HL-60 (cell line): ENCODE data around the gene QRSL1.

Source experiments
- DNase-seq, 2 experiments: peaks; one replicate each; pipeline ENCODE4 v3.0.0-alpha.2; 2010 to 2020; ENCODE audit warnings: low read depth in 1 of 2, low spot score in 1 of 2
- H3K27ac ChIP-seq: fragments of 250-450 bp; sonication (Bioruptor Pico); replicated peaks from 2 replicates; pipeline ENCODE4 v1.5.1; 2020; ENCODE audit warnings: mild to moderate bottlenecking, moderate library complexity
- H3K27me3 ChIP-seq: fragments of 250-450 bp; sonication (Bioruptor Pico); 2 replicates; pipeline ENCODE4 v1.5.1; 2021; ENCODE audit warnings: mild to moderate bottlenecking, moderate library complexity; ENCODE audit not compliant: insufficient read depth, poor library complexity, severe bottlenecking
- H3K4me3 ChIP-seq: replicated peaks from 2 replicates; pipeline ENCODE4 v1.5.1; 2011; ENCODE audit warnings: mild to moderate bottlenecking, control low read depth, low read length; ENCODE audit not compliant: insufficient read depth
- GABPA ChIP-seq: IDR thresholded peaks from 2 replicates; pipeline ENCODE4 v1.6.1; 2012; ENCODE audit warnings: low read depth
- POLR2AphosphoS5 ChIP-seq: IDR thresholded peaks from 2 replicates; pipeline ENCODE4 v1.6.1; 2012; ENCODE audit warnings: low read depth
- REST ChIP-seq: IDR thresholded peaks from 2 replicates; pipeline ENCODE4 v1.6.1; 2012; ENCODE audit warnings: low read depth; ENCODE audit not compliant: insufficient replicate concordance
- SPI1 ChIP-seq: IDR thresholded peaks from 2 replicates; pipeline ENCODE4 v1.6.1; 2012; ENCODE audit warnings: low read depth, mild to moderate bottlenecking, borderline replicate concordance
- TF ChIP-seq, protein P1 (sequence below): IDR thresholded peaks from one replicate; pipeline ENCODE4 v1.5.1; 2011; ENCODE audit warnings: low read length, control low read depth, inconsistent platforms; ENCODE audit not compliant: insufficient read depth

QRSL1 gene

GRCh38 chr6:106667022-106667402 lies 37.6 kb downstream of the QRSL1 start:
- Histone ChIP-seq H3K27me3 (no peaks in the 10 kb centered on the region), H3K4me3 (no peak overlapping the region), H3K27ac (no peak overlapping the region)
- TF ChIP-seq, protein P1, sequence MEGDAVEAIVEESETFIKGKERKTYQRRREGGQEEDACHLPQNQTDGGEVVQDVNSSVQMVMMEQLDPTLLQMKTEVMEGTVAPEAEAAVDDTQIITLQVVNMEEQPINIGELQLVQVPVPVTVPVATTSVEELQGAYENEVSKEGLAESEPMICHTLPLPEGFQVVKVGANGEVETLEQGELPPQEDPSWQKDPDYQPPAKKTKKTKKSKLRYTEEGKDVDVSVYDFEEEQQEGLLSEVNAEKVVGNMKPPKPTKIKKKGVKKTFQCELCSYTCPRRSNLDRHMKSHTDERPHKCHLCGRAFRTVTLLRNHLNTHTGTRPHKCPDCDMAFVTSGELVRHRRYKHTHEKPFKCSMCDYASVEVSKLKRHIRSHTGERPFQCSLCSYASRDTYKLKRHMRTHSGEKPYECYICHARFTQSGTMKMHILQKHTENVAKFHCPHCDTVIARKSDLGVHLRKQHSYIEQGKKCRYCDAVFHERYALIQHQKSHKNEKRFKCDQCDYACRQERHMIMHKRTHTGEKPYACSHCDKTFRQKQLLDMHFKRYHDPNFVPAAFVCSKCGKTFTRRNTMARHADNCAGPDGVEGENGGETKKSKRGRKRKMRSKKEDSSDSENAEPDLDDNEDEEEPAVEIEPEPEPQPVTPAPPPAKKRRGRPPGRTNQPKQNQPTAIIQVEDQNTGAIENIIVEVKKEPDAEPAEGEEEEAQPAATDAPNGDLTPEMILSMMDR, result no peak
- TF ChIP-seq REST (no peak), POLR2AphosphoS5 (no peak), GABPA (no peak), SPI1 (no peak)
- no peak for DNase-seq

DNA sequence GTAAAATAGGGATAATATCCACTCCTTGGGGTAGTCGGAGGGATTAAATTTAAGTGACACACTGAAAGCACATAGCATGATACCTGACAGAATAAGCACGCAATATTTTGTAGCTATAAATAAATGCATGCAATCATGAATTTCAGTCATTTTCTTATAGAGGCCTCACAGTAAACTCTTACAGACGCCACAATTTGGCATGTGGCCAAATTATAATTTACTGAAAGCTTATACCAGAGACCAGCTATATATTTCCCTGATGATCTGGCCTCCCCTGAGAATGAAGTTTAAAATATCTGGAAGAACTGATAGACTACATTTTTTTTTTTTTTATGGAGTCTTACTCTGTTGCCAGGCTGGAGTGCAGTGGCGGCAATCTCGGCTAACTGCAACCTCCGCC lies 40.9 kb downstream of the QRSL1 start:
- no peak for DNase-seq

DNA sequence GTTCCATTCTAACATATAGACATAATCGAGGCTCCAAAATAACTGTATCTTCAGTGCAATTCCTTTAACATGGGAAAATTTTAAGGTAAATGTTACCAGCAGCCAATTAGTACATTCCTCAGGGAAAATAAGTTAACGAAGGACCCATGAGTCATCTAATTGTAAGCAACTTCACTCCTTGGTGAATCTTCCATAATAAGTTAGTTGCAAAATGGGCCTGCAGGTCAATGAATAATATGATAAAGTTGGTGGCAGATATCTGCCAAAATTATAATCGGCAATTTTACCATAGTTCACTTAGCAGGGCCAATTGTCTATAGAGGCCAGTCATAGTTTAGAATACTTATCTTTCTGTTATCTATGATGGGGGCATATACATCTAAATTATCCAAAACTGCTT lies 42.3 kb downstream of the QRSL1 start:
- TF ChIP-seq SPI1, result no peak
- no peak for TF ChIP-seq REST
- TF ChIP-seq POLR2AphosphoS5, result no peak
- TF ChIP-seq, protein P1, result no peak
- no peak for TF ChIP-seq GABPA
- no peak for DNase-seq
- H3K4me3 ChIP-seq, result no peak overlapping the region
- no peaks in the 10 kb centered on the region for H3K27me3 ChIP-seq
- H3K27ac ChIP-seq, result no peak overlapping the region

More for the DNA sequence above, 40.9 kb downstream of the QRSL1 start:
- Histone ChIP-seq H3K4me3 (no peak overlapping the region), H3K27ac (no peak overlapping the region), H3K27me3 (no peaks in the 10 kb centered on the region)
- TF ChIP-seq, protein P1, result no peak
- TF ChIP-seq GABPA (no peak), REST (no peak), SPI1 (no peak), POLR2AphosphoS5 (no peak)
